ENCODE measurements around the gene LAMA4. TPM values are rescaled to one million over a fixed set of nuclear protein-coding genes. Genes with fewer than 3 reads are reported as not detected.

LAMA4 gene
- total and polyA plus RNA-seq, 2 of the 13 experiments (the other 11 are each of a cell fraction or from before 2014, with no cell fraction given) = not detected

DNA sequence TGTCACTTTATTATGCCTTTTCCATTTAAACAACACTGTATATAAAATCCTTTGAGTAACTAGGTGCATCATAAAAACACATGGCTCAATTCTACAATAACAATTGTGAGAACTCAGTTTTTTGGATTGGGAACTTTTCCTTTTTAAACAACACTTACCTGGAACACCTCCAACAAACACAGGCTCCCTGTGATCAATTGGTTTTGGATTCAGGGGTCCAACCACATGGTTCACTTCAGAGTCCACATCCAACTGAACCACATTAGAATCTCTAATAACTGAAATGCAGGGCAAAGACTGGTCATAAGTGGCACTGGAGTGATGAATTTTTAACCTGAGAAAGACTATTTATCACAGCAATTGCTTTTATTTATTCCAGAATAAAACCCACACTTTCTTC is 140.4 kb downstream of the LAMA4 start (continued):
- no peak for TF ChIP-seq ZFP82 (CRISPR knock-in tag; IDR thresholded peaks at IDR 0.05; ENCODE audit: borderline replicate concordance)

DNA sequence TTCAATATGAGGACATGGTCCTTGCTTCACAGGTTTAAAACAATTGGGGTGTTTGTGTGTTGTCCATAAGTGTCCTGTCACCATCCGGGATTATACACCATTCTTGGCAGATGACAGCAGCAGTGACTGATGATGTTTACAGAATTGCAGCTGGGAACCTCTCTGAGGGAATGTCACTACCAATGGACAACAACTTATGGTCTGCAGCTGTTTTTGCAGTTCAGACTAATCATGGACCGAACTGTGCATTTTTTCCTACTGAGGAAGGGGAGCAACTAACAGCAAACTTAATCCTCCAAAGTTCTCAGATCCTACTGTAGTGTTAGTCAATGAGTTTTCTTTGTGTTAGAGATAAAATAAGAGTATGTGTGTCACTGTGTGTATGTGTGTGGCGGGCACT is 140.9 kb downstream of the LAMA4 start:
- H3K27ac ChIP-seq (ENCODE audit: extremely low read length, insufficient read depth, low read length) = no peak overlapping the region
- H3K4me1 ChIP-seq (ENCODE audit: insufficient read depth, low read length) = no peaks in the 10 kb centered on the region
- ChIA-PET CTCF (ENCODE audit: low intra/inter-chr PET ratio, low total read pairs) (no interaction called here), POLR2A (no interaction called here)
- FAIRE-seq = no peak
- DNase-seq (ENCODE audit: low spot score) = no peak
- ATAC-seq = no peak
- no peaks in the 10 kb centered on the region for H3K36me3 ChIP-seq (replicated peaks in 1 of 2; ENCODE audit: control insufficient read depth in 1 of 2, insufficient read depth in 2 of 2, low read length in 2 of 2)
- no peaks in the 10 kb centered on the region; a peak in 1 of 5 replicates for H3K27me3 ChIP-seq (ENCODE audit: control insufficient read depth in 1 of 2, insufficient read depth in 2 of 2, low read length in 2 of 2)
- no peaks in the 10 kb centered on the region for H3K9me3 ChIP-seq (ENCODE audit: low read length)
- intact Hi-C loops (cut with micrococcal nuclease; ENCODE audit: unreplicated experiment) (no loop called here), in situ Hi-C loops (cut with HindIII; ENCODE audit: extremely low pct_ligation_motif_present, low pct_unique_long_range_greater_than_20kb) (no loop called here)
- H2AFZ ChIP-seq (ENCODE audit: low read length) = no peak overlapping the region
- H3K4me3 ChIP-seq (replicated peaks in 1 of 3; ENCODE audit: insufficient read depth in 1 of 3, low read depth in 2 of 3, low read length in 3 of 3) = no peak overlapping the region
- no peak overlapping the region for H3K9ac ChIP-seq (ENCODE audit: insufficient read depth, low read depth, low read length)
- H3K79me2 ChIP-seq (ENCODE audit: insufficient read depth, low read length) = no peaks in the 10 kb centered on the region
- no peak for TF ChIP-seq ZNF549 (CRISPR knock-in tag; IDR thresholded peaks at IDR 0.05)
- no peak for TF ChIP-seq ZNF143 (CRISPR knock-in tag; IDR thresholded peaks at IDR 0.05)
- TF ChIP-seq, protein P1, sequence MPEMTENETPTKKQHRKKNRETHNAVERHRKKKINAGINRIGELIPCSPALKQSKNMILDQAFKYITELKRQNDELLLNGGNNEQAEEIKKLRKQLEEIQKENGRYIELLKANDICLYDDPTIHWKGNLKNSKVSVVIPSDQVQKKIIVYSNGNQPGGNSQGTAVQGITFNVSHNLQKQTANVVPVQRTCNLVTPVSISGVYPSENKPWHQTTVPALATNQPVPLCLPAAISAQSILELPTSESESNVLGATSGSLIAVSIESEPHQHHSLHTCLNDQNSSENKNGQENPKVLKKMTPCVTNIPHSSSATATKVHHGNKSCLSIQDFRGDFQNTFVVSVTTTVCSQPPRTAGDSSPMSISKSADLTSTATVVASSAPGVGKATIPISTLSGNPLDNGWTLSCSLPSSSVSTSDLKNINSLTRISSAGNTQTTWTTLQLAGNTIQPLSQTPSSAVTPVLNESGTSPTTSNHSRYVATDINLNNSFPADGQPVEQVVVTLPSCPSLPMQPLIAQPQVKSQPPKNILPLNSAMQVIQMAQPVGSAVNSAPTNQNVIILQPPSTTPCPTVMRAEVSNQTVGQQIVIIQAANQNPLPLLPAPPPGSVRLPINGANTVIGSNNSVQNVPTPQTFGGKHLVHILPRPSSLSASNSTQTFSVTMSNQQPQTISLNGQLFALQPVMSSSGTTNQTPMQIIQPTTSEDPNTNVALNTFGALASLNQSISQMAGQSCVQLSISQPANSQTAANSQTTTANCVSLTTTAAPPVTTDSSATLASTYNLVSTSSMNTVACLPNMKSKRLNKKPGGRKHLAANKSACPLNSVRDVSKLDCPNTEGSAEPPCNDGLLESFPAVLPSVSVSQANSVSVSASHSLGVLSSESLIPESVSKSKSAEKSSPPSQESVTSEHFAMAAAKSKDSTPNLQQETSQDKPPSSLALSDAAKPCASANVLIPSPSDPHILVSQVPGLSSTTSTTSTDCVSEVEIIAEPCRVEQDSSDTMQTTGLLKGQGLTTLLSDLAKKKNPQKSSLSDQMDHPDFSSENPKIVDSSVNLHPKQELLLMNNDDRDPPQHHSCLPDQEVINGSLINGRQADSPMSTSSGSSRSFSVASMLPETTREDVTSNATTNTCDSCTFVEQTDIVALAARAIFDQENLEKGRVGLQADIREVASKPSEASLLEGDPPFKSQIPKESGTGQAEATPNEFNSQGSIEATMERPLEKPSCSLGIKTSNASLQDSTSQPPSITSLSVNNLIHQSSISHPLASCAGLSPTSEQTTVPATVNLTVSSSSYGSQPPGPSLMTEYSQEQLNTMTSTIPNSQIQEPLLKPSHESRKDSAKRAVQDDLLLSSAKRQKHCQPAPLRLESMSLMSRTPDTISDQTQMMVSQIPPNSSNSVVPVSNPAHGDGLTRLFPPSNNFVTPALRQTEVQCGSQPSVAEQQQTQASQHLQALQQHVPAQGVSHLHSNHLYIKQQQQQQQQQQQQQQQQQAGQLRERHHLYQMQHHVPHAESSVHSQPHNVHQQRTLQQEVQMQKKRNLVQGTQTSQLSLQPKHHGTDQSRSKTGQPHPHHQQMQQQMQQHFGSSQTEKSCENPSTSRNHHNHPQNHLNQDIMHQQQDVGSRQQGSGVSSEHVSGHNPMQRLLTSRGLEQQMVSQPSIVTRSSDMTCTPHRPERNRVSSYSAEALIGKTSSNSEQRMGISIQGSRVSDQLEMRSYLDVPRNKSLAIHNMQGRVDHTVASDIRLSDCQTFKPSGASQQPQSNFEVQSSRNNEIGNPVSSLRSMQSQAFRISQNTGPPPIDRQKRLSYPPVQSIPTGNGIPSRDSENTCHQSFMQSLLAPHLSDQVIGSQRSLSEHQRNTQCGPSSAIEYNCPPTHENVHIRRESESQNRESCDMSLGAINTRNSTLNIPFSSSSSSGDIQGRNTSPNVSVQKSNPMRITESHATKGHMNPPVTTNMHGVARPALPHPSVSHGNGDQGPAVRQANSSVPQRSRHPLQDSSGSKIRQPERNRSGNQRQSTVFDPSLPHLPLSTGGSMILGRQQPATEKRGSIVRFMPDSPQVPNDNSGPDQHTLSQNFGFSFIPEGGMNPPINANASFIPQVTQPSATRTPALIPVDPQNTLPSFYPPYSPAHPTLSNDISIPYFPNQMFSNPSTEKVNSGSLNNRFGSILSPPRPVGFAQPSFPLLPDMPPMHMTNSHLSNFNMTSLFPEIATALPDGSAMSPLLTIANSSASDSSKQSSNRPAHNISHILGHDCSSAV (CRISPR knock-in tag; IDR thresholded peaks at IDR 0.05; ENCODE audit: borderline replicate concordance) = no peak
- no peak for TF ChIP-seq RORA (CRISPR knock-in tag; IDR thresholded peaks at IDR 0.05)
- no peaks in the 10 kb centered on the region for H4K20me1 ChIP-seq (ENCODE audit: insufficient read depth, low read length)
- BruUV-seq (replicated peaks) = no TSS peak
- H3K4me2 ChIP-seq (ENCODE audit: low read depth, low read length) = no peak overlapping the region
- WGBS (ENCODE audit: low lambda C conversion rate) = 7% methylated on average over 3 of the region's 3 CpGs
